ENCODE data around the gene ZCCHC13. TPM values are rescaled to one million over a fixed set of nuclear protein-coding genes. Genes with fewer than 3 reads are reported as not detected.

ZCCHC13 gene
- total and polyA plus RNA-seq, 2 donors (not counting 3 experiments of a cell fraction or from before 2014, with no cell fraction given): not detected

- Histone ChIP-seq H4K20me1 (replicated peaks; ENCODE audit: control insufficient read depth, extremely low read depth, insufficient read depth, low read length) (no peaks in the 10 kb centered on the region), H3K79me2 (ENCODE audit: control insufficient read depth, insufficient read depth, low read length) (peaks cover 47% of the 10 kb centered on the region), H3K4me1 (ENCODE audit: control insufficient read depth, extremely low read depth, insufficient read depth, low read length) (no peaks in the 10 kb centered on the region), H3K4me3 (replicated peaks in 1 of 3; ENCODE audit: insufficient read depth in 1 of 3, low read depth in 1 of 3, low read length in 3 of 3) (peak overlapping the region; percentile 64 to 95 (median 81)), H3K9me1 (replicated peaks; ENCODE audit: control insufficient read depth, extremely low read depth, insufficient read depth, low read length) (no peaks in the 10 kb centered on the region), H3K36me3 (ENCODE audit: control insufficient read depth in 2 of 2, extremely low read depth in 1 of 2, insufficient read depth in 2 of 2, low read length in 2 of 2) (no peaks in the 10 kb centered on the region), H3K9me3 (replicated peaks; ENCODE audit: control insufficient read depth, insufficient read depth, low read length) (no peaks in the 10 kb centered on the region), H3K27ac (ENCODE audit: insufficient read depth, low read depth, low read length) (peak overlapping the region; percentile 90), H3K27me3 (ENCODE audit: control insufficient read depth in 2 of 2, insufficient read depth in 2 of 2, low read length in 2 of 2) (no peaks in the 10 kb centered on the region), H2AFZ (ENCODE audit: low read depth, low read length) (peak overlapping the region; percentile 73), H3K9ac (replicated peaks; ENCODE audit: extremely low read depth, insufficient read depth, low read length) (peak overlapping the region; percentile 99), H3K4me2 (ENCODE audit: insufficient read depth, low read length) (peak overlapping the region; percentile 91)
- TF ChIP-seq, protein P1, sequence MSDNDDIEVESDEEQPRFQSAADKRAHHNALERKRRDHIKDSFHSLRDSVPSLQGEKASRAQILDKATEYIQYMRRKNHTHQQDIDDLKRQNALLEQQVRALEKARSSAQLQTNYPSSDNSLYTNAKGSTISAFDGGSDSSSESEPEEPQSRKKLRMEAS (IDR thresholded peaks at IDR 0.05; ENCODE audit: insufficient read depth, insufficient read length): no peak
- peak in 1 of 2 donors; percentile 7 for TF ChIP-seq CTCF (IDR thresholded peaks at IDR 0.05; ENCODE audit: extremely low read depth in 1 of 2, insufficient read depth in 1 of 2, low read depth in 1 of 2, low read length in 2 of 2)
- peak; percentile 85 for TF ChIP-seq POLR2A (IDR thresholded peaks at IDR 0.05; ENCODE audit: low read depth, low read length)
- no peak for TF ChIP-seq FOS (IDR thresholded peaks at IDR 0.05; ENCODE audit: borderline replicate concordance, insufficient read depth, low read length)
- TF ChIP-seq MYC (IDR thresholded peaks at IDR 0.05; ENCODE audit: low read depth, low read length): no peak
- TF ChIP-seq POLR2AphosphoS5 (IDR thresholded peaks at IDR 0.05; ENCODE audit: insufficient read depth, low read depth, low read length): peak; percentile 13
- TF ChIP-seq EZH2 (IDR thresholded peaks at IDR 0.05; ENCODE audit: borderline replicate concordance, low read depth, low read length, severe bottlenecking): no peak
- TF ChIP-seq JUN (IDR thresholded peaks at IDR 0.05; ENCODE audit: borderline replicate concordance, insufficient read depth, insufficient read length, low read depth): no peak
- TF ChIP-seq GATA2 (IDR thresholded peaks at IDR 0.05; ENCODE audit: insufficient read depth, insufficient read length, low read depth, low read length): no peak
- CTCF ChIA-PET: interaction anchor here (1.1 to 3.6 kb wide), 2 partner anchors 27 to 52 kb away, joined by 5 to 17 read pairs; no protein-coding TSS in a partner anchor
- intact Hi-C loops (cut with micrococcal nuclease) (loop anchor here (1.0 to 5.0 kb wide), 6 partner anchors 27 to 375 kb away; partner anchors contain the start of gene RLIM), dilution Hi-C loops (cut with MboI; ENCODE audit: extremely low pct_ligation_motif_present, low sequenced_read_pairs) (no loop called here)
- DNase-seq (ENCODE audit: low read depth, low spot score) (peak; percentile 88), FAIRE-seq (peak; percentile 79)
- BruUV-seq (replicated peaks): no TSS peak
- POLR2A ChIA-PET: interaction anchor here (0.6 to 1.2 kb wide), 6 partner anchors 21 to 277 kb away, joined by 3 to 6 read pairs (median 4); no protein-coding TSS in a partner anchor
Measured at GRCh38 chrX:74291964-74292807, 11.8 kb upstream of the ZCCHC13 start.

Data from endothelial cell of umbilical vein (primary cell).